Endothelial cell of hepatic sinusoid (primary cell): ENCODE measurements around the gene LRMDA.
"Not testable (repeated sequence)": the region's sequence is repeated elsewhere in the genome, so short reads cannot be mapped to it uniquely, and the experiment has no call there.

ENCODE experiments used
- in situ Hi-C: cut with HindIII; loops from 2 replicates; pipeline ENCODE4 v1.10.0; 2017; ENCODE audit warnings: low sequenced_read_pairs

Gene LRMDA

GRCh38 chr10:76049581-76050290 lies 618.3 kb downstream of the LRMDA start:
- in situ Hi-C loops = no loop called here

- in situ Hi-C loops = no loop called here
Observed at GRCh38 chr10:76050291-76050625, 618.8 kb downstream of the LRMDA start.

GRCh38 chr10:76051007-76051936 lies 619.8 kb downstream of the LRMDA start:
- in situ Hi-C loops = no loop called here

GRCh38 chr10:76052682-76053503 lies 621.5 kb downstream of the LRMDA start:
- in situ Hi-C loops = no loop called here

- in situ Hi-C loops = no loop called here
Observed at GRCh38 chr10:76055466-76055865, 624.0 kb downstream of the LRMDA start.

GRCh38 chr10:76055963-76056362 lies 624.5 kb downstream of the LRMDA start:
- in situ Hi-C loops = no loop called here

- in situ Hi-C loops = not testable (repeated sequence)
Observed at GRCh38 chr10:76060993-76061392, 629.6 kb downstream of the LRMDA start.

GRCh38 chr10:76066457-76066856 lies 635.0 kb downstream of the LRMDA start:
- in situ Hi-C loops = no loop called here

- in situ Hi-C loops = no loop called here
Observed at GRCh38 chr10:76067447-76067846, 636.0 kb downstream of the LRMDA start.

- in situ Hi-C loops = no loop called here
Observed at GRCh38 chr10:76068856-76069255, 637.4 kb downstream of the LRMDA start.

- in situ Hi-C loops = no loop called here
Observed at GRCh38 chr10:76070916-76071315, 639.5 kb downstream of the LRMDA start.

- in situ Hi-C loops = no loop called here
Observed at GRCh38 chr10:76071653-76072365, 640.4 kb downstream of the LRMDA start.

GRCh38 chr10:76072384-76072783 lies 641.0 kb downstream of the LRMDA start:
- in situ Hi-C loops = no loop called here

- in situ Hi-C loops = no loop called here
Observed at GRCh38 chr10:76073524-76073923, 642.1 kb downstream of the LRMDA start.

GRCh38 chr10:76074659-76075058 lies 643.2 kb downstream of the LRMDA start:
- in situ Hi-C loops = no loop called here

- in situ Hi-C loops = no loop called here
Observed at GRCh38 chr10:76080451-76080850, 649.0 kb downstream of the LRMDA start.

- in situ Hi-C loops = no loop called here
Observed at GRCh38 chr10:76080991-76081390, 649.6 kb downstream of the LRMDA start.

- in situ Hi-C loops = no loop called here
Observed at GRCh38 chr10:76082232-76082631, 650.8 kb downstream of the LRMDA start.

- in situ Hi-C loops = no loop called here
Observed at GRCh38 chr10:76082956-76083355, 651.5 kb downstream of the LRMDA start.

GRCh38 chr10:76085002-76085816 lies 653.8 kb downstream of the LRMDA start:
- in situ Hi-C loops = no loop called here
